Measurements from ENCODE around the gene CMC1.
A peak's percentile ranks its signal among the peaks of the same experiment; 100 is the strongest.
"Not testable (repeated sequence)": the region's sequence is repeated elsewhere in the genome, so short reads cannot be mapped to it uniquely, and the experiment has no call there.

CMC1 gene

GRCh38 chr3:28241221-28242160 lies at the start of gene CMC1:
CMC1 (plus strand) TSS chr3:28241619; CDS start chr3:28241794, 175 bp downstream.
- peak; percentile 97 for FAIRE-seq
- peak; percentile 85 for DNase-seq (ENCODE audit: extremely low spot score, insufficient read length, low read depth)

GRCh38 chr3:28198161-28198560 lies 43.3 kb upstream of the CMC1 start:
- FAIRE-seq (no peak), DNase-seq (ENCODE audit: extremely low spot score, insufficient read length, low read depth) (no peak)

GRCh38 chr3:28198974-28199373 lies 42.4 kb upstream of the CMC1 start:
- DNase-seq (ENCODE audit: extremely low spot score, insufficient read length, low read depth) (no peak), FAIRE-seq (no peak)

- not testable (repeated sequence) for FAIRE-seq; DNase-seq (ENCODE audit: extremely low spot score, insufficient read length, low read depth)
Measured at GRCh38 chr3:28199643-28200042, 41.8 kb upstream of the CMC1 start.

- not testable (repeated sequence) for DNase-seq (ENCODE audit: extremely low spot score, insufficient read length, low read depth); FAIRE-seq
Measured at GRCh38 chr3:28200366-28200848, 41.0 kb upstream of the CMC1 start.

GRCh38 chr3:28206479-28206878 lies 34.9 kb upstream of the CMC1 start:
- FAIRE-seq (no peak), DNase-seq (ENCODE audit: extremely low spot score, insufficient read length, low read depth) (no peak)

- no peak for FAIRE-seq
- no peak for DNase-seq (ENCODE audit: extremely low spot score, insufficient read length, low read depth)
Measured at GRCh38 chr3:28207000-28207733, 34.3 kb upstream of the CMC1 start.

GRCh38 chr3:28210968-28211713 lies 30.3 kb upstream of the CMC1 start:
- FAIRE-seq, result no peak
- no peak for DNase-seq (ENCODE audit: extremely low spot score, insufficient read length, low read depth)

GRCh38 chr3:28212681-28213080 lies 28.7 kb upstream of the CMC1 start:
- FAIRE-seq (no peak), DNase-seq (ENCODE audit: extremely low spot score, insufficient read length, low read depth) (no peak)

GRCh38 chr3:28215407-28215806 lies 26.0 kb upstream of the CMC1 start:
- FAIRE-seq (no peak), DNase-seq (ENCODE audit: extremely low spot score, insufficient read length, low read depth) (no peak)

GRCh38 chr3:28218071-28218916 lies 23.1 kb upstream of the CMC1 start:
- peak; percentile 53 for FAIRE-seq

GRCh38 chr3:28218917-28219198 lies 22.6 kb upstream of the CMC1 start:
- FAIRE-seq (no peak), DNase-seq (ENCODE audit: extremely low spot score, insufficient read length, low read depth) (no peak)

More at GRCh38 chr3:28218071-28218916, 23.1 kb upstream of the CMC1 start:
- peak; percentile 11 for DNase-seq (ENCODE audit: extremely low spot score, insufficient read length, low read depth)

GRCh38 chr3:28224430-28224829 lies 17.0 kb upstream of the CMC1 start:
- FAIRE-seq (no peak), DNase-seq (ENCODE audit: extremely low spot score, insufficient read length, low read depth) (no peak)

GRCh38 chr3:28226020-28226419 lies 15.4 kb upstream of the CMC1 start:
- FAIRE-seq (no peak), DNase-seq (ENCODE audit: extremely low spot score, insufficient read length, low read depth) (no peak)

- DNase-seq (ENCODE audit: extremely low spot score, insufficient read length, low read depth), result no peak
- FAIRE-seq, result no peak
Measured at GRCh38 chr3:28228623-28229022, 12.8 kb upstream of the CMC1 start.

- no peak for DNase-seq (ENCODE audit: extremely low spot score, insufficient read length, low read depth)
- no peak for FAIRE-seq
Measured at GRCh38 chr3:28232659-28233058, 8.8 kb upstream of the CMC1 start.

GRCh38 chr3:28234454-28234853 lies 7.0 kb upstream of the CMC1 start:
- DNase-seq (ENCODE audit: extremely low spot score, insufficient read length, low read depth), result no peak
- FAIRE-seq, result peak; percentile 31

- DNase-seq (ENCODE audit: extremely low spot score, insufficient read length, low read depth) (no peak), FAIRE-seq (no peak)
Measured at GRCh38 chr3:28239108-28239507, 2.3 kb upstream of the CMC1 start.

GRCh38 chr3:28240441-28240840 lies 978 bp upstream of the CMC1 start:
- FAIRE-seq (no peak), DNase-seq (ENCODE audit: extremely low spot score, insufficient read length, low read depth) (no peak)

- FAIRE-seq (no peak), DNase-seq (ENCODE audit: extremely low spot score, insufficient read length, low read depth) (no peak)
Measured at GRCh38 chr3:28242519-28242918, 1.1 kb downstream of the CMC1 start.

All from GM18507 (cell line).